Measurements from ENCODE around the gene ATP5IF1. TPM values are rescaled to one million over a fixed set of nuclear protein-coding genes. Genes with fewer than 3 reads are reported as not detected.

ATP5IF1 gene
- polyA plus RNA-seq, 1 of the 3 experiments (the other 2 are of a cell fraction): 594 TPM

- no peak for TF ChIP-seq REST (IDR thresholded peaks at IDR 0.05; ENCODE audit: low read depth, low read length)
These were observed 39.6 kb upstream of the ATP5IF1 start (continued) for GRCh38 chr1:28196330-28196729.

GRCh38 chr1:28197682-28198415 lies 38.1 kb upstream of the ATP5IF1 start:
- Histone ChIP-seq H4K20me1 (ENCODE audit: insufficient read depth) (no peaks in the 10 kb centered on the region), H3K4me2 (no peak overlapping the region), H3K27ac (ENCODE audit: low read depth in 2 of 2, low read length in 1 of 2) (no peak overlapping the region), H2AFZ (ENCODE audit: low read depth) (no peak overlapping the region), H3K4me3 (ENCODE audit: low read depth in 2 of 2, low read length in 1 of 2) (no peak overlapping the region), H3K9me3 (no peaks in the 10 kb centered on the region), H3K36me3 (replicated peaks in 1 of 2; ENCODE audit: control insufficient read depth in 1 of 2, insufficient read depth in 2 of 2, low read length in 1 of 2) (peaks cover 24 to 26% of the 10 kb centered on the region in 2 experiments), H3K9me2 (no peaks in the 10 kb centered on the region), H3F3A (replicated peaks; ENCODE audit: insufficient read depth) (no peaks in the 10 kb centered on the region), H3K9ac (no peak overlapping the region), H3K79me2 (ENCODE audit: insufficient read depth) (no peaks in the 10 kb centered on the region), H3K4me1 (ENCODE audit: control insufficient read depth in 1 of 2, insufficient read depth in 2 of 2, low read depth in 1 of 2, low read length in 1 of 2) (no peaks in the 10 kb centered on the region), H3K27me3 (ENCODE audit: insufficient read depth) (no peaks in the 10 kb centered on the region)
- POLR2A ChIA-PET: no interaction called here
- no peak for TF ChIP-seq RAD21 (IDR thresholded peaks at IDR 0.05; ENCODE audit: low read length)
- no peak for TF ChIP-seq TCF12 (IDR thresholded peaks at IDR 0.05)
- no peak for TF ChIP-seq SMC3 (IDR thresholded peaks at IDR 0.05; ENCODE audit: low read depth, low read length)
- TF ChIP-seq USF1 (IDR thresholded peaks at IDR 0.05; ENCODE audit: borderline replicate concordance, low read depth): no peak
- no peak for TF ChIP-seq IRF3 (IDR thresholded peaks at IDR 0.05; ENCODE audit: low read depth, low read length)
- TF ChIP-seq RCOR1 (IDR thresholded peaks at IDR 0.05; ENCODE audit: low read length): no peak
- no peak for TF ChIP-seq EZH2phosphoT487 (IDR thresholded peaks at IDR 0.05; ENCODE audit: borderline replicate concordance, low read depth)
- no peak for TF ChIP-seq JUND (IDR thresholded peaks at IDR 0.05)
- CTCF ChIA-PET: interaction anchor here (0.6 to 1.2 kb wide), 2 partner anchors 10 to 14 kb away, joined by 3 read pairs; no protein-coding TSS in a partner anchor
- DNase-seq: no peak
- 95% methylated on average over 12 of the region's 12 CpGs for WGBS (ENCODE audit: low lambda C conversion rate)

Measured in SK-N-SH (cell line).